Measurements from ENCODE around the gene ZNF629.

- TF ChIP-seq CTCF (IDR thresholded peaks at IDR 0.05) (no peak), EZH2 (IDR thresholded peaks at IDR 0.05; ENCODE audit: borderline replicate concordance, insufficient read depth, low read depth, low read length, poor library complexity, severe bottlenecking) (no peak)
These were observed 43.0 kb upstream of the ZNF629 start for GRCh38 chr16:30830072-30830417.

All from B cell (primary cell).